Activated CD4-positive, alpha-beta memory T cell treated with anti-CD3 and anti-CD28 coated beads, Interleukin-2, amount 10 ng/mL, durations not matched to agents 7 days and 5 days (primary cell): ENCODE data around the gene MOGAT2. TPM values are rescaled to one million over a fixed set of nuclear protein-coding genes. Genes with fewer than 3 reads are reported as not detected.
"Not testable (repeated sequence)": the region's sequence is repeated elsewhere in the genome, so short reads cannot be mapped to it uniquely, and the experiment has no call there.

ENCODE experiments used
- CTCF ChIA-PET: fragments of 350-600 bp; sonication (Branson Sonifier 250); formaldehyde crosslinking; loops from one replicate; lab custom pipeline; 2021; ENCODE audit warnings: antibody characterized with exemption, inconsistent platforms; lab: Charles Lee
- POLR2A ChIA-PET: fragments of 350-600 bp; sonication (Branson Sonifier 250); formaldehyde crosslinking; loops from one replicate; lab custom pipeline; 2021; ENCODE audit warnings: antibody characterized with exemption; lab: Charles Lee
- DNase-seq: peaks from one replicate; pipeline ENCODE4 v3.0.0-alpha.2; 2020
- H3K27ac Mint-ChIP-seq: one replicate; pipeline ENCODE4 v1.8.0; 2021; ENCODE audit warnings: mild to moderate bottlenecking, mixed read lengths
- H3K27me3 Mint-ChIP-seq: one replicate; pipeline ENCODE4 v1.8.0; 2021; ENCODE audit warnings: mixed read lengths
- H3K36me3 Mint-ChIP-seq: one replicate; pipeline ENCODE4 v1.8.0; 2021; ENCODE audit warnings: low read depth, mixed read lengths
- H3K4me1 Mint-ChIP-seq: one replicate; pipeline ENCODE4 v1.8.0; 2021; ENCODE audit warnings: mixed read lengths
- H3K4me3 Mint-ChIP-seq: one replicate; pipeline ENCODE4 v1.8.0; 2021; ENCODE audit warnings: mild to moderate bottlenecking, mixed read lengths
- H3K9me3 Mint-ChIP-seq: one replicate; pipeline ENCODE4 v1.8.0; 2021; ENCODE audit warnings: mixed read lengths
- total RNA-seq, 2 experiments: library from RNA; stranded (reverse); gene quantifications; one replicate each; pipeline ENCODE4 v1.2.3, GENCODE V29; 2021

The MOGAT2 gene
- not detected for total RNA-seq

GRCh38 chr11:75717608-75718418 is at the start of gene MOGAT2:
Gene MOGAT2 (plus strand): TSS chr11:75717838. CDS start chr11:75717889, 51 bp downstream.
- ChIA-PET CTCF (no interaction called here), POLR2A (no interaction called here)
- Mint-ChIP-seq H3K9me3 (no peaks in the 10 kb centered on the region), H3K4me1 (no peaks in the 10 kb centered on the region), H3K27ac (no peak within 1 kb of the TSS), H3K36me3 (no peaks in the 10 kb centered on the region), H3K4me3 (no peak within 1 kb of the TSS), H3K27me3 (peaks cover 13% of the 10 kb centered on the region)
- DNase-seq: no peak

- Mint-ChIP-seq H3K36me3 (peaks cover 8% of the 10 kb centered on the region), H3K9me3 (peaks cover 2% of the 10 kb centered on the region), H3K4me3 (peak within 1 kb of the TSS; percentile 82), H3K27me3 (peaks cover 72% of the 10 kb centered on the region), H3K4me1 (peaks cover 39% of the 10 kb centered on the region), H3K27ac (no peak within 1 kb of the TSS)
- peak; percentile 60 for DNase-seq
- ChIA-PET CTCF (interaction anchor here (0.7 to 1.9 kb wide), 2 partner anchors 15 to 239 kb away, joined by 3 to 5 read pairs; no protein-coding TSS in a partner anchor), POLR2A (interaction anchor here (0.7 to 1.1 kb wide), 2 partner anchors 29 to 143 kb away, joined by 3 read pairs; partner anchors contain the start of gene GDPD5)
Observed at GRCh38 chr11:75668451-75669297, 49.0 kb upstream of the MOGAT2 start, which contains the start of gene MAP6. Gene MAP6 (minus strand): TSS chr11:75669038. CDS start chr11:75668369, 669 bp downstream.

GRCh38 chr11:75673977-75674582 is 43.6 kb upstream of the MOGAT2 start:
- CTCF ChIA-PET: interaction anchor here (2.1 kb wide), 1 partner anchor 32 kb away, joined by 6 read pairs; no protein-coding TSS in a partner anchor

GRCh38 chr11:75677275-75677674 is 40.4 kb upstream of the MOGAT2 start:
- CTCF ChIA-PET: interaction anchor here (1.3 kb wide), 1 partner anchor 13 kb away, joined by 3 read pairs; no protein-coding TSS in a partner anchor
- peaks cover 6% of the 10 kb centered on the region for H3K9me3 Mint-ChIP-seq
- no peak for DNase-seq
- no peak overlapping the region for H3K4me3 Mint-ChIP-seq
- H3K36me3 Mint-ChIP-seq: peaks cover 5% of the 10 kb centered on the region
- POLR2A ChIA-PET: no interaction called here
- peaks cover 21% of the 10 kb centered on the region for H3K4me1 Mint-ChIP-seq
- peaks cover 42% of the 10 kb centered on the region for H3K27me3 Mint-ChIP-seq
- H3K27ac Mint-ChIP-seq: no peak overlapping the region

More at GRCh38 chr11:75673977-75674582, 43.6 kb upstream of the MOGAT2 start:
- POLR2A ChIA-PET: no interaction called here
- Mint-ChIP-seq H3K27me3 (peaks cover 62% of the 10 kb centered on the region), H3K4me1 (peaks cover 36% of the 10 kb centered on the region), H3K36me3 (peaks cover 6% of the 10 kb centered on the region), H3K27ac (no peak overlapping the region), H3K4me3 (no peak overlapping the region), H3K9me3 (peaks cover 6% of the 10 kb centered on the region)
- DNase-seq: peak; percentile 63

- Mint-ChIP-seq H3K27me3 (peaks cover 43% of the 10 kb centered on the region), H3K4me1 (peaks cover 15% of the 10 kb centered on the region), H3K9me3 (peaks cover 7% of the 10 kb centered on the region), H3K36me3 (no peaks in the 10 kb centered on the region), H3K27ac (no peak overlapping the region), H3K4me3 (no peak overlapping the region)
- no peak for DNase-seq
- CTCF ChIA-PET: interaction anchor here (0.6 to 1.3 kb wide), 3 partner anchors 13 to 404 kb away, joined by 3 to 5 read pairs (median 4); no protein-coding TSS in a partner anchor
- POLR2A ChIA-PET: no interaction called here
Observed at GRCh38 chr11:75677909-75678308, 39.7 kb upstream of the MOGAT2 start.

- Mint-ChIP-seq H3K4me1 (peaks cover 11% of the 10 kb centered on the region), H3K9me3 (peaks cover 11% of the 10 kb centered on the region), H3K27ac (no peak overlapping the region), H3K27me3 (peaks cover 51% of the 10 kb centered on the region), H3K4me3 (no peak overlapping the region), H3K36me3 (no peaks in the 10 kb centered on the region)
- CTCF ChIA-PET: interaction anchor here (1.3 kb wide), 1 partner anchor 14 kb away, joined by 3 read pairs; no protein-coding TSS in a partner anchor
- POLR2A ChIA-PET: no interaction called here
- no peak for DNase-seq
Observed at GRCh38 chr11:75678620-75679259, 38.9 kb upstream of the MOGAT2 start.

GRCh38 chr11:75679566-75679965 is 38.1 kb upstream of the MOGAT2 start:
- H3K4me1 Mint-ChIP-seq: peaks cover 4% of the 10 kb centered on the region
- peaks cover 1% of the 10 kb centered on the region for H3K36me3 Mint-ChIP-seq
- H3K27me3 Mint-ChIP-seq: peaks cover 59% of the 10 kb centered on the region
- CTCF ChIA-PET: no interaction called here
- no peak overlapping the region for H3K27ac Mint-ChIP-seq
- DNase-seq: no peak
- peaks cover 8% of the 10 kb centered on the region for H3K9me3 Mint-ChIP-seq
- POLR2A ChIA-PET: no interaction called here
- no peak overlapping the region for H3K4me3 Mint-ChIP-seq

GRCh38 chr11:75683856-75684255 is 33.8 kb upstream of the MOGAT2 start:
- POLR2A ChIA-PET, DNase-seq, H3K27ac Mint-ChIP-seq, H3K4me1 Mint-ChIP-seq, H3K4me3 Mint-ChIP-seq: not testable (repeated sequence)
- CTCF ChIA-PET: interaction anchor here (2.0 kb wide), 1 partner anchor 22 kb away, joined by 5 read pairs; no protein-coding TSS in a partner anchor
- H3K27me3 Mint-ChIP-seq: peaks cover 67% of the 10 kb centered on the region
- peaks cover 16% of the 10 kb centered on the region for H3K36me3 Mint-ChIP-seq
- H3K9me3 Mint-ChIP-seq: peaks cover 23% of the 10 kb centered on the region

- ChIA-PET POLR2A (no interaction called here), CTCF (no interaction called here)
- DNase-seq: no peak
- Mint-ChIP-seq H3K9me3 (peaks cover 11% of the 10 kb centered on the region), H3K27ac (no peak overlapping the region), H3K36me3 (peaks cover 10% of the 10 kb centered on the region), H3K4me1 (peaks cover 8% of the 10 kb centered on the region), H3K4me3 (no peak overlapping the region), H3K27me3 (peaks cover 66% of the 10 kb centered on the region)
Observed at GRCh38 chr11:75689863-75690609, 27.6 kb upstream of the MOGAT2 start.

- Mint-ChIP-seq H3K4me1 (peaks cover 8% of the 10 kb centered on the region), H3K36me3 (no peaks in the 10 kb centered on the region), H3K4me3 (no peak overlapping the region), H3K9me3 (no peaks in the 10 kb centered on the region), H3K27ac (no peak overlapping the region), H3K27me3 (peaks cover 61% of the 10 kb centered on the region)
- ChIA-PET CTCF (no interaction called here), POLR2A (no interaction called here)
- no peak for DNase-seq
Observed at GRCh38 chr11:75691804-75692203, 25.8 kb upstream of the MOGAT2 start.

- no peaks in the 10 kb centered on the region for H3K4me1 Mint-ChIP-seq
- H3K36me3 Mint-ChIP-seq: no peaks in the 10 kb centered on the region
- POLR2A ChIA-PET: no interaction called here
Observed at GRCh38 chr11:75697906-75698581, 19.6 kb upstream of the MOGAT2 start.

More at GRCh38 chr11:75697906-75698581, 19.6 kb upstream of the MOGAT2 start:
- H3K27me3 Mint-ChIP-seq: peaks cover 51% of the 10 kb centered on the region
- no peak overlapping the region for H3K4me3 Mint-ChIP-seq
- H3K9me3 Mint-ChIP-seq: no peaks in the 10 kb centered on the region
- H3K27ac Mint-ChIP-seq: no peak overlapping the region
- CTCF ChIA-PET: interaction anchor here (1.2 to 1.6 kb wide), 2 partner anchors 8 to 100 kb away, joined by 3 read pairs; no protein-coding TSS in a partner anchor
- no peak for DNase-seq
